Lower leg skin (tissue), 4 donors: ENCODE data around the gene TSPOAP1. TPM values are rescaled to one million over a fixed set of nuclear protein-coding genes. Genes with fewer than 3 reads are reported as not detected.

Source experiments
- DNase-seq, 2 donors: peaks; one replicate each; pipeline ENCODE4 v3.0.0-alpha.2; 2019; ENCODE audit warnings: low spot score in 2 of 2
- H3K4me3 ChIP-seq: fragments of 200-600 bp; sonication (generic); 2 replicates; pipeline ENCODE4 v1.5.1; 2017; ENCODE audit warnings: mild to moderate bottlenecking, low read depth; ENCODE audit not compliant: poor library complexity, severe bottlenecking
- POLR2A ChIP-seq, 2 donors: fragments of 450-650 bp; IDR thresholded peaks; one replicate each; pipeline ENCODE4 v1.6.1; 2016 to 2017; ENCODE audit warnings: antibody characterized with exemption in 2 of 2, mild to moderate bottlenecking in 1 of 2, moderate library complexity in 1 of 2
- WGBS, 2 donors: methylation state at CpG; one replicate each; pipeline ENCODE4 v1.1.5; 2018; 5-methylcytosine and 5-hydroxymethylcytosine counted together
- intact Hi-C: fragments of 100-400 bp; cut with DNase I; formaldehyde crosslinking; loops from one replicate; pipeline ENCODE4 v1.15.0; 2023; ENCODE audit warnings: low total_unique reads
- total RNA-seq, 4 donors: library from RNA; depleted of rRNA; stranded (reverse); fragments of >200 nt; gene quantifications; one replicate each; pipeline ENCODE4 v1.1.0, GENCODE V29; 2016
- TF ChIP-seq, protein P1 (sequence below), 3 donors: fragments of 450-650 bp; IDR thresholded peaks; one replicate each; pipeline ENCODE4 v1.5.1; 2016; ENCODE audit warnings: antibody characterized with exemption in 3 of 3, mild to moderate bottlenecking in 3 of 3, moderate library complexity in 2 of 3

Gene TSPOAP1
- total RNA-seq, 4 donors from 2014 or later, result 8.2 to 18.3 (median 8.8) TPM

GRCh38 chr17:58375256-58375655 lies 46.7 kb upstream of the TSPOAP1 start:
- no peak overlapping the region for H3K4me3 ChIP-seq
- intact Hi-C loops, result no loop called here
- no peak for DNase-seq
- TF ChIP-seq, protein P1, sequence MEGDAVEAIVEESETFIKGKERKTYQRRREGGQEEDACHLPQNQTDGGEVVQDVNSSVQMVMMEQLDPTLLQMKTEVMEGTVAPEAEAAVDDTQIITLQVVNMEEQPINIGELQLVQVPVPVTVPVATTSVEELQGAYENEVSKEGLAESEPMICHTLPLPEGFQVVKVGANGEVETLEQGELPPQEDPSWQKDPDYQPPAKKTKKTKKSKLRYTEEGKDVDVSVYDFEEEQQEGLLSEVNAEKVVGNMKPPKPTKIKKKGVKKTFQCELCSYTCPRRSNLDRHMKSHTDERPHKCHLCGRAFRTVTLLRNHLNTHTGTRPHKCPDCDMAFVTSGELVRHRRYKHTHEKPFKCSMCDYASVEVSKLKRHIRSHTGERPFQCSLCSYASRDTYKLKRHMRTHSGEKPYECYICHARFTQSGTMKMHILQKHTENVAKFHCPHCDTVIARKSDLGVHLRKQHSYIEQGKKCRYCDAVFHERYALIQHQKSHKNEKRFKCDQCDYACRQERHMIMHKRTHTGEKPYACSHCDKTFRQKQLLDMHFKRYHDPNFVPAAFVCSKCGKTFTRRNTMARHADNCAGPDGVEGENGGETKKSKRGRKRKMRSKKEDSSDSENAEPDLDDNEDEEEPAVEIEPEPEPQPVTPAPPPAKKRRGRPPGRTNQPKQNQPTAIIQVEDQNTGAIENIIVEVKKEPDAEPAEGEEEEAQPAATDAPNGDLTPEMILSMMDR (IDR thresholded peaks at IDR 0.05), result no peak
- TF ChIP-seq POLR2A (IDR thresholded peaks at IDR 0.05), result no peak
- 78 to 79% methylated on average over 5 of the region's 5 CpGs for WGBS, 2 donors

DNA sequence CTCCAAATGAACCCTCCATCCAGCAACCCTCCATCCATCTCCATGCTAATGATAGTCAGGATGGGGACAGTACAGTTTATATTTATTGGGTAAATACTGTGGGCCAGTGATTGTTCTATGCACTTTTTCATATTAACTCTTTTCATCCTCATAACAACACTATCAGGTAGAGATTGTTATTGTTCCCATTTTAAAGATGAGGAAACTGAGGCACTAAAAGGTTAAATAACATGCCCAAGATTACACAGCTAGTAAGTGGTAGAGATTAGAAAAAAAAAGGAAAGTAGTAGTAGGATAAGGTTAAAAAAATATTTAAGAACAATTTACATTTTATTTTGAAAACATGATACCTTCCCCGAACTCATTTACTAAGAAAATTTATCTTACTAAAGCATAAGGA lies 45.3 kb upstream of the TSPOAP1 start:
- DNase-seq, result no peak

DNA sequence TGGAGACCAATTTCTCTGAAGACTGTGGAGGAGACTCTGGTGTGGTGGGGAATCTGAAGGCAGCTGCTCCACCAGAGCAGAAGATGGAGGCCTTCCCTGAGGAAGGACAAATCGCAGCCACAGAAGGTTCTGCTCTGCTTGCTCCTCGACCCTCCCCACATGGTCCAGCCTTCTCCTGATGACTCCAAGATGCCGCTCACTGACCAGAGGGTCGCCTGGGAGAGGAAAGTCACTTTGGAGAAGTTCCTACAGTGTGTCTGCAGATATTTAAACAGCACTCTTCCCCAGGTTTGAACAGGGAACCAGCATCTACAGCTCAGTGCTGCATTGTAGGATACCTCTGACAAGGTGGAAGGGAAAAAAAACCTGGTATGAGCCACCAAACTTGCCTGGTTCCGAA lies 44.4 kb upstream of the TSPOAP1 start:
- no peak for DNase-seq
- TF ChIP-seq, protein P1 (IDR thresholded peaks at IDR 0.05), result no peak
- no peak for TF ChIP-seq POLR2A (IDR thresholded peaks at IDR 0.05)
- intact Hi-C loops, result no loop called here
- WGBS, 2 donors, result 82 to 90% methylated on average over 5 of the region's 5 CpGs
- no peak overlapping the region for H3K4me3 ChIP-seq

More for the DNA sequence above, 45.3 kb upstream of the TSPOAP1 start:
- TF ChIP-seq, protein P1 (IDR thresholded peaks at IDR 0.05), result no peak
- no peak for TF ChIP-seq POLR2A (IDR thresholded peaks at IDR 0.05)
- 89 to 94% methylated on average over 1 of the region's 1 CpG for WGBS, 2 donors
- intact Hi-C loops, result no loop called here
- no peak overlapping the region for H3K4me3 ChIP-seq

GRCh38 chr17:58371300-58371950 lies 42.8 kb upstream of the TSPOAP1 start:
- no peak for DNase-seq
- no peak overlapping the region for H3K4me3 ChIP-seq
- 67 to 71% methylated on average over 6 of the region's 6 CpGs for WGBS, 2 donors
- TF ChIP-seq, protein P1 (IDR thresholded peaks at IDR 0.05), result no peak
- no peak for TF ChIP-seq POLR2A (IDR thresholded peaks at IDR 0.05)
- intact Hi-C loops, result no loop called here

DNA sequence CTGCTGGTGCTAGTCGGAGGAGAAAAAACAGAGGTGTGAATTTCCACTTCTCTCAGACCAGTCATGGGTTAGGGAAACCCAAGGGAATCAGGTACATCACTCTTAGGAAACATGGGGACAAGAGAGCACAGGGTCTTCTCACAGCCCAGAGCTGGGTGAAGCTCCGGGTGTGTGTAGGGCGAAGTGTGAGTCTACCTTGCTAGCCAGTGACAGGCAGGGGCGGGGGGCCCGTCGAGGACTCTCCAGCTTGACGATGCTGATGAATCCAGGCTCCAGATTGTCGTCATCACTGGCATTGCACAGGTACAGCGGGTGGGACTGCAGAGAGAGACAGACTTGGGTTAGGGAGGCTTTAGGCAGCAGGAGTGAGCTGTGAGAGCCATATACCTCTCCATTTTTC lies 42.1 kb upstream of the TSPOAP1 start:
- no peak for DNase-seq
- no peak for TF ChIP-seq POLR2A (IDR thresholded peaks at IDR 0.05)
- TF ChIP-seq, protein P1 (IDR thresholded peaks at IDR 0.05), result no peak
- 83 to 88% methylated on average over 9 of the region's 9 CpGs for WGBS, 2 donors
- intact Hi-C loops, result no loop called here
- H3K4me3 ChIP-seq, result no peak overlapping the region

GRCh38 chr17:58370309-58370708 lies 41.7 kb upstream of the TSPOAP1 start:
- 94 to 98% methylated on average over 5 of the region's 5 CpGs for WGBS, 2 donors

More at GRCh38 chr17:58370309-58370708, 41.7 kb upstream of the TSPOAP1 start:
- intact Hi-C loops, result no loop called here
- H3K4me3 ChIP-seq, result no peak overlapping the region
- DNase-seq, result no peak
- TF ChIP-seq, protein P1 (IDR thresholded peaks at IDR 0.05), result no peak
- no peak for TF ChIP-seq POLR2A (IDR thresholded peaks at IDR 0.05)
